ENCODE data around the gene STOML1.

Gene STOML1
- long read RNA-seq, donor 1, partial matches to known transcripts = 0 of 1 reads
- long read RNA-seq, donor 1, other reads (novel, unspliced or antisense) = 0 of 1 reads
- long read RNA-seq, donor 2, full-length matches to known transcripts = 3 of 3 reads
- long read RNA-seq, donor 2, partial matches to known transcripts = 0 of 3 reads
- long read RNA-seq, donor 2, other reads (novel, unspliced or antisense) = 0 of 3 reads
- long read RNA-seq, donor 3, full-length matches to known transcripts = 2 of 2 reads
- long read RNA-seq, donor 3, partial matches to known transcripts = 0 of 2 reads
- long read RNA-seq, donor 3, other reads (novel, unspliced or antisense) = 0 of 2 reads
- long read RNA-seq, donor 4, full-length matches to known transcripts = 3 of 3 reads
- long read RNA-seq, donor 4, partial matches to known transcripts = 0 of 3 reads
- long read RNA-seq, donor 4, other reads (novel, unspliced or antisense) = 0 of 3 reads
- long read RNA-seq, donor 5, full-length matches to known transcripts = 4 of 4 reads
- long read RNA-seq, donor 5, partial matches to known transcripts = 0 of 4 reads
- long read RNA-seq, donor 5, other reads (novel, unspliced or antisense) = 0 of 4 reads
- long read RNA-seq, donor 6, full-length matches to known transcripts = 8 of 8 reads
- long read RNA-seq, donor 6, partial matches to known transcripts = 0 of 8 reads
- long read RNA-seq, donor 6, other reads (novel, unspliced or antisense) = 0 of 8 reads
- long read RNA-seq, donor 7 = 0 reads
- long read RNA-seq, donor 8, full-length matches to known transcripts = 4 of 4 reads
- long read RNA-seq, donor 8, partial matches to known transcripts = 0 of 4 reads
- long read RNA-seq, donor 8, other reads (novel, unspliced or antisense) = 0 of 4 reads

GRCh38 chr15:73991726-73992593 is at the start of gene STOML1:
Gene STOML1, minus strand, starts transcription at chr15:73992295. Its CDS starts 72 bp downstream, at chr15:73992223.
- peak; percentile 83 for DNase-seq

DNA sequence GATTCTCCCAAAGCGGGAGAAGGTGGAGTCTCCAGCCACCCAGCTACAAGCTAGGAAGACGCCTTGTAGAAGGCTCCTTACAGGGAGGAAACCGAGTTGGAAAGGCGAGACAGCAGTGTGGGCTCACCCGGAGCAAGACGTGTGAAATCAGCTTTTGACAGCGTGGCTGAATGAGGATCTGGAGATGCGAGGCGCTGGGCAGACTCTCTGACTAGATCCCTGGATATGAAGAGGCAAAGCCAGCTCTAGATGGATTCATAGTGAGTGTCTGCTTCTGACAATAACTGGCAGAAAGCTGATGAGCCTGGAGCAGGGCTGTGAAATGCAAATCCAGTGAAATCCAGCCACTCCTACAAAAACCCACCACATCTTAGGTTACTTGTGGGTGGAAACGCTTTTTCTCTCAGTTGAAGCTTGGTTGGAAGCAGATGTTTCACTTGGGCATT is 49.2 kb upstream of the STOML1 start:
- DNase-seq = no peak

DNA sequence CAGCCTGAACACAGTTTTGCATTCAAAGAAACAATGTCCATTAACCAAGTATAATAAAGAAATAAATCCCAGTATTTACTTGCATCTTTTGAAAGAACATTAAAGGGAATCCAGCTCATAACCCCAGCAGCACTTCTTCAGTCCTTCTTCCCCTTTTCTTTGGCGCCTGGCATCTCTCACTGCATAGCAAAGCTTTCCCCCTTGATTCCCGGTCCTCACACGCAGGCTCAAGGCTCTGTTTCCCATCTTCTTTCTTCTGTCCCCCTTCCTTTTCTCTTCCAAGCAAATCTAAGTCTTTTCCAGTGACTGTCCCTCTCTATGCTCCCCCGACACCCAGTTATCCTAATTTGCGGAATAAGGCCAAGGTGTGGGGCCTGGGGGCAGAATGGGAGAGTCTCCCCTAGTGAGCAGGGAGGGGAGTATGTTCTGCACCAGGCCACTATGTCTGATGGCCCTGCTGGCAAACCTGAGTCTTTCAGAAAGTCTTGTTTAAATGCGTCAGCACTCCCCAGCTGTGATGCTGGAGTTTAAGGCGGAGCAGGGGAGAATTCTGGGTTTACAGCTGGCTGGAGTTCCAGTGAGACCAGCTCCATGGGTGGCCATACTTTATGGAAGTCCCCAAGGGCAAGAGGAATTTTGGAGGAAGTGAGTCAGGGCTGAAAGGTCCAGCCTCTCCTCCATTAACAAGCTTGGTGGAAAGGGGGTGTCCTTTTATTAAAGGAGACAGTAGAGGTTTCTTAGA is 48.2 kb upstream of the STOML1 start:
- DNase-seq = no peak

GRCh38 chr15:74039656-74040010 is 47.5 kb upstream of the STOML1 start:
- no peak for DNase-seq

GRCh38 chr15:74038707-74039655 is 46.9 kb upstream of the STOML1 start:
- no peak for DNase-seq

GRCh38 chr15:74037171-74038117 is 45.3 kb upstream of the STOML1 start:
- DNase-seq = peak; percentile 22

DNA sequence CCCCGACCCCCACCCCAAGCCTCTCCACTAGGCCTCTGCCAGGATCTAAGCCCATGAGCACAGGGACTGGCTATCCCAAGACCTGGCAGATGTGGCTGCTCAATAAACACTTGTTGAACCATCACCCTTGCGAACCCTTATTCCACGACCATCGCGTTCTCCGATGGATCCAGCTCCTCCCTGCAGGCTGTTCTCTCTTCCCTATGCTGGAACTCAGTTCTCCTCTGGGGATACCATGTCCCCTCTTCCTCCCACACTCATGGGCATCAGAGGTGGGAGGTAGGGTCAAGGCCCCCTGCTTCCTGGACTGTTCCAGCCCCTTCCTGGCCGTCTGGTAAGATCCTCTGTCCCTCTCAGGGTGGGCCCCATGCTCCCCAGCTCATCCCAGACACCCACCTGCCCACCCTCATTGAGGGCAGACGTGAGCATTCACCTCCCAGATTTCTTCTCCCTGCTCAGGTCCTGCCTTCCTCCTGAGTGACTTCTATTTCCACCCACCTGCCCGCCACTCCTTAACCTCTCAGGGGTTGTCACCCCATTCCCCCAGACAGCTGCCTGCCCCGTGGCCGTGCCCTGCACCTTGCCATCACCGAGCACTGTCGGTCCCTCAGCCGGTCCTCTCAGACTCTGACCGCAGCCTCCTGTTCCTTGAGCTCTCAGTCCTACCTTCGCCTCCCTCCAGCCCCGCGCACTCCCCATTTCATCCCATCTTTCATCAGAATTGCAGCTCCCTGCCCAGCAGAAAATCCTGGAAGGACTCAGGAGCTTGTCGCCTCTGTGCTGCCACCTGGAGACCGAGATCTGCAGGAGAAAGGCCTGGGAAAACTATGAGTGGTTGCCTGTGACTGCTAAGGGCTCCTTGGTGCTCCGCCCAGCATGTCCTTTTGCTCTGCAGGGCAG is 44.4 kb upstream of the STOML1 start:
- DNase-seq = peak; percentile 46

- no peak for DNase-seq
Measured at GRCh38 chr15:74035121-74036017, 43.3 kb upstream of the STOML1 start.

GRCh38 chr15:74034206-74034755 is 42.2 kb upstream of the STOML1 start:
- DNase-seq = no peak

- no peak for DNase-seq
Measured at GRCh38 chr15:74032606-74033561, 40.8 kb upstream of the STOML1 start.

GRCh38 chr15:74032046-74032445 is 40.0 kb upstream of the STOML1 start:
- DNase-seq = no peak

DNA sequence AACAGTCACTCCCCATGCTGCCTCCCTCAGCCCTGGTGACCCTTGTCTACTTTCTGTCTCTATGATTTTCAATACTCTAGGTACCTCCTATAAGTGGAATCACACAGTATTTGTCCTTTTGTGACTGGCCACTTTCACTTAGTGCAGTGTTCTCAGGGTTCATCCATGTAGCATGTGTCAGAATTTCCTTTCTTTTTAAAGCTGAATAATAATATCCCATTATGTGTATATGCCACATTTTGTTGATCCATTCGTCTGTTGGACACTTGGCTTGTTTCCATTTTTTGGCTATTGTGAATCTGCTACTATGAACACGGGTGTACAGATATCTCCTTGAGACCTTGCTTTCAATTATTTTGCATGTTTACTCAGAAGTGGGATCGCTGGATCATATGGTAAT is 36.6 kb upstream of the STOML1 start:
- DNase-seq = no peak

- no peak for DNase-seq
Measured at GRCh38 chr15:74027688-74028087, 35.6 kb upstream of the STOML1 start.

DNA sequence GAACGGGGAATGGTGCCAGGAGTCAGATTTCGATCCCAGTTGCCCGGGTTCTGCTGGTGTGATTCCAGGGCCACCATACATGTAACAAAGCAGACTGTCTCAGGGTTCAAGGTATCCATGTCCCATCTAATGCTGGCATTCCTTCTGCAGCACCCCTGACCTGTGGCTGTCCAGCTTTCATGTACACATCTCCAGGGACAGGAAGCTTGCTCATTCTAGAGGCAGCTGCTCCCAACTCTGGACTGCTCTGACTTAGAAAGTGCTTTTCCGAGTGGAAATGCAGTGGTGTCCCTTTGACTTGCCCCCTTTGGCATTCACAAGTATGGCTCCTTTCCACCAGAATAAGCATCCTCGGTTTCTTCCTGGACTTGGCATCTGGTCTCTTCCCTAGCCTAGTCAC is 33.3 kb upstream of the STOML1 start:
- DNase-seq = no peak

DNA sequence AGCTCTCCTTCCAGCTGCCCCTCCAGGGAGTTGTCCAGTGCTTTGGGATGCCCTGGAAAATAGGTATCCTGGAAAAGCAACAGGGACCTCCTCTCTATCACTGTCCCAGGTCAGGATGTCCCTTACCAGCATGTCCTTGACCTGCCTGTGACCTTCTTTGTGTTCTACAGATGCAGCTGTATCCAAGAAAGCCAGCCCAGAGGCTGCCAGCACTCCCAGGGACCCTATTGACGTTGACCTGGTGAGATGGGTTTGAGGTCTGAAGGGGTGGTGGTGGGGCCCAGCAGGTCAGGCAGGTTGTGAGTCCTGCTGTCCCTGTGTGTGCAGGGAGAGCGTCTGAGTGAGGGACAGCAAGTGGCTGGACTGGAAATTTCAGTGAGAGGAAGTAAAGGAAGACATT is 32.6 kb upstream of the STOML1 start:
- no peak for DNase-seq
